ENCODE data around the gene IFI27L2. TPM values are rescaled to one million over a fixed set of nuclear protein-coding genes. Genes with fewer than 3 reads are reported as not detected.

Gene IFI27L2, protein sequence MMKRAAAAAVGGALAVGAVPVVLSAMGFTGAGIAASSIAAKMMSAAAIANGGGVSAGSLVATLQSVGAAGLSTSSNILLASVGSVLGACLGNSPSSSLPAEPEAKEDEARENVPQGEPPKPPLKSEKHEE
- total RNA-seq, result 11.9 TPM

DNA sequence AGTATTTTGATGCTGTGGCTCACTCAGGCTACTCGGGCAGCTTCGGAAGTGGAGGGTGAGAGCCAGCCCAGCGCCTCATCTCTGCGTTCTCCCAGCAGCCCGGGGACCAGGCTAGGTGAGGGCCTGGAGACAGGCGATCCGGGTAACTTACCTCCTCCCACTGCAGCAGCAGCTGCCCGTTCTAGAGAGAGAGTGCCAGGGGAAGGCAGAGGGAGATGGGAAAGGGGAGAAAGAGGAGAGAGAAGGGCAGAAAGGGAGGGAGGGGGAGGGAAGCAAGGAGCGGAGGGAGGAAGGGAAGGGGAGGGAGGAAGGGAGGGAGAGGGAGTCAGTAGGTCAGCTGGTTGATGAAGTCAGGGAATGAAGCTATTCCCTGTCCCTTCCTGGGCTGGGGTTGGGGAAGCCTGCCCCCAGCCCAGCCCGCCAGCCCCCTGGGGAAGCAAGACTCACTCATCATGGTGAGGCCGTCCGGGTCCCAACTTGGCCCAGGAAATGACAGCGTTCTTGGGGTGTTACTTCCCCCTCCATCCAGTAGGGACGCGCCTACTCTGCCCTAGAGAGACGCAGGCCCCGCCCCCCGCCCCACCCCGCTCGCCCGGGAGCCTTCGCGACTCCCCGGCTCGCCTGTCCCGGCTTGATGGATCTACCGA, at the start of gene IFI27L2:
Gene IFI27L2, minus strand, starts transcription at position 494 of the 647 bp plus-strand sequence. Its CDS starts 40 bp downstream, at position 454.

DNA sequence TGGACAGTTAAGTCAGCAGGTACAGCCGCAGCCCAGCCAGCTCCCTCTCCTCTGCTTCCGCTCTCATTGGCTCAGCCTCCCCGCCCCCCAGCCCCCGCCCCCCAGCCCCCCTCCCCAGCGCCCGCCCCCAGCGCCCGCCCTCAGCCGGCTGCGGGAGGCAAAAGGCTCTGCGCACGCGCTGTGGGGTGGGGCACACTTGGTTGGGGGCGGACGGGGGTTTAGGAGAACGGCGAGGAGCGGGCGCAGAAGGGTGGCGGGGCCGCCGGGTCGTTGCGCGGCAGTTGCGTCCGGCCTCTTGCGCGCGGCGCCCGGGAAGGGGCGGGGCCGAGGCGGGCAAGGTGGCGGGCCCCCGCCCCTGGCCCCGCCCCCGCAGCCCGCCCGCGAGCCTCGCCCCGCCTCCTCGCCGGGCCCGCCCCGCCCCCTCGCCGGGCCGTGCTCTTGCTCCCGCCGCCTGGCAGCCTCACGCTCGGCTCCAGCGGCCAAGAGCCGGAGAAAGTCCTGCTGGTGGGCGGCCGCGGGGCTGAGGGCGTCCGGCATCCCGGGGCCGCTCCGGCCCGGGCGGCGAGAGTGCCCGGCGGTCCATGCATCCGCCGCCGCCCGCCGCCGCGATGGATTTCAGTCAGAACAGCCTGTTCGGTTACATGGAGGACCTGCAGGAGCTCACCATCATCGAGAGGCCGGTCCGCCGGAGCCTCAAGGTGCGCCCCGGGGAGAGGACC, 44.6 kb upstream of the IFI27L2 start, which contains the start of gene PPP4R4:
Gene PPP4R4, plus strand, starts transcription at position 438 of the 719 bp plus-strand sequence. Its CDS starts 144 bp downstream, at position 582.

DNA sequence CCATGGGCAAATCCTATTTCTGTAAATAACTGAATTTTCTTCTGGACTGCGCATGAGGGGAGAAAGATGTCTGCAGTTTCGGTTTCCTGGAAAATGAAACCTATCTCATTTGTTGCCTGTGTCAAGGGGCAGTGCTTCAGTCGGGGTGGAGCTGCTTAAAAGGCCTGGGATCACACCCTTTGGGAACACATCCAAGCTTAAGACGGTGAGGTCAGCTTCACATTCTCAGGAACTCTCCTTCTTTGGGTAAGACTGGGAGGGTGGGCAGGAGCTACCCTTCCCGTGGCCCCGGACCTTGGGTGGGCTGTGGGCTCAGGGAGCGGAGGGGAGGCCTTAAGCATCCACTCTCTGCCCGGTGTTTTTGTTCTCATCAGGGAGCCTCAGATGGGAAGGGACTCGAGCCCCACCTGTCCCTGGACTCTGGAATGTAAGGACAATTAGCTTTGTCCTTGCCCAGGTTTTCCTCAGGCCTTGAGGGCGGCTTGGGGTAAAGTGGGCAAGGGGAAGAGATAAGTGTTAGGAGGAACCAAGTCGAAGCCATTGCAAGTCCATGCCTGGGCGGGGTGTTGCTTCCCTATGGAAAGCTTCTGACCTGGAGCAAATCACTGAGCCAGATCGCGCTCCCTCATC, 18.7 kb downstream of the IFI27L2 start, which contains the start of gene IFI27:
Gene IFI27, plus strand, starts transcription at position 185 of the 630 bp plus-strand sequence.

DNA sequence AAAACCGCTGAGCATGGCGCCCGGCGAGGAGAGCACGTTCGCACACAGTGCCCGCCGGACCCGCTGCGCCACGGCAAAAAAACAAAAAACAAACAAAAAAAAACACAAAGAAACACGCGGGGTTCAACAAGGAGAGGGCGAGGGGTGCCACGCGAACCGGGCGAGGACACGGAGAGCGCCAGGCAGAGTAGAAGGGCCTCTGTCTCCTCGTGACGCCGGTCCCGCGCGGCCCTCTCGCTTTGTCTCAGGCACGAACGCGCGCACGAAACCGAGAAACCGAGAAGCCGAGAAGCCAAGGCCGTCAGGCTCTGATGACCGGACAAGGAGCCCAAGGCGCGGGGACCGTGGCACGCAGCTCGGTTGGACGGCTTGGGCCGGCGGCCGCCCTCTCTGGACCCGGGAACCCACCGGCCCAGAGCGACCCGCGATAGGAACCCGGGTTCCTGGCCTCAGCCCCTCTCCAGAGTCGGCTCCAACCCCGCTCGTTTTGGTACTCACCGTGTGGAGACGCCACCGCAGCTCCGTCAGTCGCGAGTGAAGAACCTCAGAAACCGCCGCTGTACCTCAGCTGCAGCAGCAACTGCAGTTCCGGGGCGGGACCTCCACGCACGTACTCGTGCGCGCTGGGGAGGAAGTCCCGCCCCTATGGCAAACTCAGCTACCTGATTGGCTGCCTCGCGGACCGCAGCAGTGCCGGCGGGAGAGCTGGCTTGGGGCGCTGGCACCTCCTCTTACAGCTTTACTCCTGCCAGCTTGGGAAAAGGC, 48.6 kb downstream of the IFI27L2 start, which contains the start of the genes DDX24 and IFI27L1:
Gene DDX24, minus strand, starts transcription at position 582 of the 765 bp plus-strand sequence. CDS start 1,460 bp downstream, outside the sequence.
Gene IFI27L1, plus strand, starts transcription at position 690 of the 765 bp plus-strand sequence. CDS start 15,628 bp downstream, outside the sequence.

Other genes with a start within 250 kb of the IFI27L2 start
- 1.6 TPM for gene FAM181A, start 202.3 kb downstream of the IFI27L2 start, total RNA-seq
- not detected for gene ASB2, start 153.0 kb downstream of the IFI27L2 start, total RNA-seq
- not detected for gene CCDC197, start 132.3 kb downstream of the IFI27L2 start, total RNA-seq
- 5.6 TPM for gene OTUB2, start 103.3 kb downstream of the IFI27L2 start, total RNA-seq
- gene DDX24, start 48.4 kb downstream of the IFI27L2 start, total RNA-seq, result 121 TPM
- gene IFI27L1, start 48.3 kb downstream of the IFI27L2 start, total RNA-seq, result 5.3 TPM
- gene IFI27, start 18.9 kb downstream of the IFI27L2 start, total RNA-seq, result 8.8 TPM
- 1.6 TPM for gene PPP4R4, start 44.7 kb upstream of the IFI27L2 start, total RNA-seq
- gene SERPINA10, start 163.7 kb upstream of the IFI27L2 start, total RNA-seq, result not detected
- gene SERPINA6, start 193.7 kb upstream of the IFI27L2 start, total RNA-seq, result not detected
- gene SERPINA2, start 237.1 kb upstream of the IFI27L2 start, total RNA-seq, result not detected

Measured in parietal lobe (tissue), 1 donor.